Right atrium auricular region (tissue), 2 donors: ENCODE results near the gene UBR1. TPM values are rescaled to one million over a fixed set of nuclear protein-coding genes. Genes with fewer than 3 reads are reported as not detected.
"Not testable (repeated sequence)": the region's sequence is repeated elsewhere in the genome, so short reads cannot be mapped to it uniquely, and the experiment has no call there.

Experiments
- DNase-seq: peaks from one replicate; pipeline ENCODE4 v3.0.0-alpha.2; 2019; ENCODE audit warnings: low spot score
- H3K27ac ChIP-seq, 2 donors: fragments of 200-600 bp; sonication (generic); 1 replicate in 1 of 2; 2 replicates in 1 of 2; pipeline ENCODE4 v1.5.1; 2016 to 2019
- H3K27me3 ChIP-seq, 2 donors: fragments of 200-600 bp; sonication (generic); one replicate each; pipeline versions ENCODE4 v1.5.1 to v1.6.0; 2017 to 2019
- H3K36me3 ChIP-seq: fragments of 200-600 bp; sonication (generic); one replicate; pipeline ENCODE4 v1.5.1; 2016
- H3K4me1 ChIP-seq, 2 donors: fragments of 200-600 bp; sonication (generic); one replicate each; pipeline versions ENCODE4 v1.5.1 to v1.6.0; 2017 to 2019
- H3K4me3 ChIP-seq, 2 donors: fragments of 200-600 bp; sonication (generic); 1 replicate in 1 of 2; 2 replicates in 1 of 2; pipeline ENCODE4 v1.5.1; 2017 to 2019; ENCODE audit warnings: mild to moderate bottlenecking in 1 of 2, moderate library complexity in 1 of 2
- H3K9me3 ChIP-seq, 2 donors: fragments of 200-600 bp; sonication (generic); one replicate each; pipeline ENCODE4 v1.5.1; 2019
- total RNA-seq, 2 donors: library from RNA; depleted of rRNA; stranded (reverse); fragments of >200 nt; gene quantifications; one replicate each; pipeline ENCODE4 v1.1.0, GENCODE V29; 2016
- TF ChIP-seq, protein P1 (sequence below), 2 donors: fragments of 200-600 bp; sonication (generic); IDR thresholded peaks; one replicate each; pipeline ENCODE4 v1.5.1; 2019; ENCODE audit warnings: antibody characterized with exemption in 2 of 2

The UBR1 gene
- total RNA-seq, 2 donors from 2014 or later: 20.0 to 21.0 TPM

DNA sequence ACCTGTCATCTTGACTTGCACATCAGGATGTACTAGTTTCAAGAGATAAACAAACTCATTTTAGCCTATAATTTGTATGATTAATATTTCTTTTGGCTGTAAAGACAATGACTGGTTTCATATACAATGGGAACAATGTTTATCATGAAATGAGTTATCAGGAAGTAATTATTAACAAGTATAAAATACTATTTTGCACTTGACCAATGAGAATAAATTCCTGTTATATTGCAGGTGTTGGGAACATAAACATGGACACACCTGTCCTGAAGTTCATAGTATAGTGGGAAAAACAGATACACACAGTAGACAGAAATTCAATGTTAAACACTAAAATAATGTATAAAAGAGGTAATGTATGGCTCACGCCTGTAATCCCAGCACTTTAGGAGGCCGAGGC, 56.9 kb downstream of the UBR1 start:
- no peak for DNase-seq
- Histone ChIP-seq H3K4me1 (no peaks in the 10 kb centered on the region), H3K36me3 (peaks cover 79% of the 10 kb centered on the region), H3K27ac (no peak overlapping the region), H3K4me3 (no peak overlapping the region), H3K27me3 (no peaks in the 10 kb centered on the region), H3K9me3 (no peaks in the 10 kb centered on the region)
- TF ChIP-seq, protein P1, sequence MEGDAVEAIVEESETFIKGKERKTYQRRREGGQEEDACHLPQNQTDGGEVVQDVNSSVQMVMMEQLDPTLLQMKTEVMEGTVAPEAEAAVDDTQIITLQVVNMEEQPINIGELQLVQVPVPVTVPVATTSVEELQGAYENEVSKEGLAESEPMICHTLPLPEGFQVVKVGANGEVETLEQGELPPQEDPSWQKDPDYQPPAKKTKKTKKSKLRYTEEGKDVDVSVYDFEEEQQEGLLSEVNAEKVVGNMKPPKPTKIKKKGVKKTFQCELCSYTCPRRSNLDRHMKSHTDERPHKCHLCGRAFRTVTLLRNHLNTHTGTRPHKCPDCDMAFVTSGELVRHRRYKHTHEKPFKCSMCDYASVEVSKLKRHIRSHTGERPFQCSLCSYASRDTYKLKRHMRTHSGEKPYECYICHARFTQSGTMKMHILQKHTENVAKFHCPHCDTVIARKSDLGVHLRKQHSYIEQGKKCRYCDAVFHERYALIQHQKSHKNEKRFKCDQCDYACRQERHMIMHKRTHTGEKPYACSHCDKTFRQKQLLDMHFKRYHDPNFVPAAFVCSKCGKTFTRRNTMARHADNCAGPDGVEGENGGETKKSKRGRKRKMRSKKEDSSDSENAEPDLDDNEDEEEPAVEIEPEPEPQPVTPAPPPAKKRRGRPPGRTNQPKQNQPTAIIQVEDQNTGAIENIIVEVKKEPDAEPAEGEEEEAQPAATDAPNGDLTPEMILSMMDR (IDR thresholded peaks at IDR 0.05): no peak

DNA sequence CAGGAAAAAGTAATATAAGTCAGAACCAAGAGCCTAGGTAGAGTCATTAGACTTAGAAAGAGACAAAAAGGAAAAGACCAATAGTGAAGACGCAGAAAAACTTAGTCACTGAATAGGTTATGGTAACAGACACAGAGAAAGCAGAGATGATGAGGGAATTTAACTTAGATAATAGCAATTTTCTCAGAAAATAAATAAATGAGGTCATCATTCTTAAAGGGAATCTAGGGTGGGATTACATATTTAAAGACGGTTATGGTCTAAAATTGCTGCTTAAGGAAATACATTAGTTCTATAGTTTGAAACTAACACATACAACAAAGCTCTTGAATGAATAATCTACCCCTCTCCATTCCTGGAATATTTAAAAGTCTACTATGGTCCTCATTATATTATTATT, 59.4 kb downstream of the UBR1 start:
- H3K36me3 ChIP-seq: peaks cover 82% of the 10 kb centered on the region
- H3K9me3 ChIP-seq: no peaks in the 10 kb centered on the region
- no peak for DNase-seq
- H3K4me1 ChIP-seq: no peaks in the 10 kb centered on the region
- H3K27me3 ChIP-seq: no peaks in the 10 kb centered on the region
- no peak overlapping the region for H3K4me3 ChIP-seq
- TF ChIP-seq, protein P1 (IDR thresholded peaks at IDR 0.05): no peak
- H3K27ac ChIP-seq: no peak overlapping the region

DNA sequence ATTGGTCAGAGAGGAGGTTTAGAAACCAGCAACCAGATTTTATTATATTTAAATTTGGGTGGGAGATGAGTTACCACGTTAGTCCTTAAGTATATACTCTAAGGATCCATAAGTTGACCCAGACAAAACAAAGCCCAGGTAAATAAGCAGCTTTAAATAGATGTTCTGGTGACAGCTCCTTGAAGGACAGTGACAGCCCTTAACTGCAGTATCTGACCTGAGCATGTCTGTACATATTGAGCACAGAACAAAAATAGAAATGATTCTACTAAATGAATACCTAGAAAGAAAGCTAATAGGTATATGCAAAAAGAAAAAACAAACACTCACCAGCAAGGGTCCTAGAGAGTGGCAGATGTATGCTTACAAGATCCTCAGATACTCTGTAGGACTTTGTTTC, 63.0 kb downstream of the UBR1 start:
- peaks cover 69% of the 10 kb centered on the region for H3K36me3 ChIP-seq
- DNase-seq: no peak
- no peak overlapping the region for H3K27ac ChIP-seq
- H3K9me3 ChIP-seq: no peaks in the 10 kb centered on the region
- TF ChIP-seq, protein P1 (IDR thresholded peaks at IDR 0.05): no peak
- no peak overlapping the region for H3K4me3 ChIP-seq
- H3K27me3 ChIP-seq: no peaks in the 10 kb centered on the region
- H3K4me1 ChIP-seq: no peaks in the 10 kb centered on the region

DNA sequence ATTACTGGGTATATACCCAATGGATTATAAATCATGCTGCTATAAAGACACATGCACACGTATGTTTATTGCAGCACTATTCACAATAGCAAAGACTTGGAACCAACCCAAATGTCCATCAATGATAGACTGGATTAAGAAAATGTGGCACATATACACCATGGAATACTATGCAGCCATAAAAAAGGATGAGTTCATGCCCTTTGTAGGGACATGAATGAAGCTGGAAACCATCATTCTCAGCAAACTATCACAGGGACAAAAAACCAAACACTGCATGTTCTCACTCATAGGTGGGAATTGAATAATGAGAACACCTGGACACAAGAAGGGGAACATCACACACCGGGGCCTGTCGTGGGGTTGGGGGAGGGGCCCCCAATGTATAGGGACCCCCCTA, 64.8 kb downstream of the UBR1 start:
- not testable (repeated sequence) for DNase-seq, H3K4me1 ChIP-seq
- H3K36me3 ChIP-seq: peaks cover 68% of the 10 kb centered on the region

DNA sequence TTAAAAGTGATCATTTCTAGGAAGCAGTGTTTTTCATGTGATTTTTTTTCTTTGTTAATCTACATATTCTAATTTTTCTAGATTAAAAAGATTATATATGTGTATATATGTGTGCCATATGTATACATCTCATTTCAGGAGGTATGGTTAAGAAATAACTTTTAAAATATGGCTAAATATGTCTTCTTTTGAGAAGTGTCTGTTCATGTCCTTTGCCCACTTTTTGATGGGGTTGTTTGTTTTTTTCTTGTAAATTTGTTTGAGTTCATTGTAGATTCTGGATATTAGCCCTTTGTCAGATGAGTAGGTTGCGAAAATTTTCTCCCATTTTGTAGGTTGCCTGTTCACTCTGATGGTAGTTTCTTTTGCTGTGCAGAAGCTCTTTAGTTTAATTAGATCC, 70.6 kb downstream of the UBR1 start:
- H3K36me3 ChIP-seq: peaks cover 48% of the 10 kb centered on the region
- H3K27ac ChIP-seq, H3K9me3 ChIP-seq, H3K4me3 ChIP-seq, H3K4me1 ChIP-seq, H3K27me3 ChIP-seq, DNase-seq: not testable (repeated sequence)

More for the DNA sequence above, 64.8 kb downstream of the UBR1 start:
- not testable (repeated sequence) for H3K9me3 ChIP-seq, H3K4me3 ChIP-seq, H3K27me3 ChIP-seq, H3K27ac ChIP-seq

DNA sequence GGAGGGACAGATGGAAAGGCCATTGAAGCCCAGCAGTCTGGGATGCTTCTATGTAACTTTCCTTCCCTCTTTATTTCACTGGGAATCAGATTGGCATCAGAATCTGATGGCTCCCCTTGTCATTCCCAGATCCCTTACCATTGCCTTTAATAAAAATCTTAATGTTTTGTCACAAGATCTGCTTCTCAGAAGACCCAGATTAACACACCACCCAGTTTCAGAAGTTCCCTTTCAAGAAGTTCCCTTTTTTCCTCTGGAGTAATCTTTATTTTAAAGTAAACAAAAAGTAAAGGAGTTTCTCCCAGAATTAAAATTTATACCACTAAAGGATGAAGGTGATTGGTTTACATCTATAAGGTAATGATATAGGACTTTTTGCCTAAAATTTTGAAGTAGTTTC, 76.4 kb downstream of the UBR1 start:
- Histone ChIP-seq H3K27ac (no peak overlapping the region), H3K4me3 (no peak overlapping the region), H3K27me3 (no peaks in the 10 kb centered on the region), H3K9me3 (no peaks in the 10 kb centered on the region), H3K36me3 (peaks cover 69% of the 10 kb centered on the region), H3K4me1 (no peaks in the 10 kb centered on the region)
- DNase-seq: no peak
- TF ChIP-seq, protein P1 (IDR thresholded peaks at IDR 0.05): no peak

DNA sequence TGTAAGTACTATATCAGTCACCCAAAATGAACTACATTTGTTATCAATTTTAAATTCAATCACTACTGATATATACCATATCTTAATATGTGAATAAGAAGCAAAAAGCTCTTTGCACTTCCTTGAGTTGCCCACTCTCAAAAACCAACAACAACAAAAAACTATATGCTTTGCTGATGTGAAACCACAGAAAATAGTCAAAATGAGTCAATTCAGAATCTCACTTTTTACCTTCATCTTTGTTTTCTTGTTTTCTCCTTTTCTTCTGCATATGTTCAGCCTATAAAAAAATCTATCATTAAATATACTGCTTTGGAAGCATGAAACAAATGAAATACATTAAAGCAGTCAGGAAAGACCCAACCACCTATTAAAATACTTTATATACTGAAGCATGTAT, 80.7 kb downstream of the UBR1 start:
- H3K27me3 ChIP-seq: no peaks in the 10 kb centered on the region
- H3K9me3 ChIP-seq: no peaks in the 10 kb centered on the region
- no peak for DNase-seq
- TF ChIP-seq, protein P1 (IDR thresholded peaks at IDR 0.05): no peak
- no peaks in the 10 kb centered on the region for H3K4me1 ChIP-seq
- H3K4me3 ChIP-seq: no peak overlapping the region
- no peak overlapping the region for H3K27ac ChIP-seq
- H3K36me3 ChIP-seq: peaks cover 86% of the 10 kb centered on the region

DNA sequence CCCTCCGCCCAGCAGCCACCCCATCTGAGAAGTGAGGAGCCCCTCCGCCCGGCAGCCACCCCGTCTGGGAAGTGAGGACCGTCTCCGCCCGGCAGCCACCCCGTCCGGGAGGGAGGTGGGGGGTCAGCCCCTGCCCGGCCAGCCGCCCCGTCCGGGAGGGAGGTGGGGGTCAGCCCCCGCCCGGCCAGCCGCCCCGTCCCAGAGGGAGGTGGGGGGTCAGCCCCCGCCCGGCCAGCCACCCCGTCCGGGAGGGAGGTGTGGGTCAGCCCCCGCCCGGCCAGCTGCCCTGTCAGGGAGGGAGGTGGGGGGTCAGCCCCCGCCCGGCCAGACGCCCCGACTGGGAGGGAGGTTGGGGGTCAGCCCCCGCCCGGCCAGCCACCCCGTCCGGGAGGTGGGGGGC, 91.2 kb downstream of the UBR1 start:
- H3K9me3 ChIP-seq, H3K4me1 ChIP-seq, H3K27me3 ChIP-seq, DNase-seq, H3K27ac ChIP-seq, H3K4me3 ChIP-seq: not testable (repeated sequence)
- peaks cover 34% of the 10 kb centered on the region for H3K36me3 ChIP-seq
